GM12878 (cell line): ENCODE data around the gene AKAP11. TPM values are rescaled to one million over a fixed set of nuclear protein-coding genes. Genes with fewer than 3 reads are reported as not detected.
A peak's percentile ranks its signal among the peaks of the same experiment; 100 is the strongest.

ENCODE experiments used
- ATF3 ChIP-seq: IDR thresholded peaks from 2 replicates; pipeline ENCODE4 v1.6.1; 2011; ENCODE audit warnings: low read depth, mild to moderate bottlenecking, low read length, moderate library complexity, borderline replicate concordance; ENCODE audit errors: extremely low read depth
- CHD1 ChIP-seq: IDR thresholded peaks from 2 replicates; pipeline ENCODE4 v1.6.1; 2012; ENCODE audit warnings: low read depth, low read length, improper control_type of control experiment
- EED ChIP-seq: sonication (generic); IDR thresholded peaks from 2 replicates; pipeline ENCODE4 v1.6.1; 2016; ENCODE audit warnings: antibody characterized with exemption, low read depth
- ETV6 ChIP-seq, 2 experiments: fragments of 450-650 bp in 1 of 2; IDR thresholded peaks in 1 of 2; conservative IDR thresholded peaks in 1 of 2; 2 replicates each; pipeline ENCODE4 v1.6.1; 2014; ENCODE audit warnings: antibody characterized with exemption in 1 of 2, borderline replicate concordance in 1 of 2, low read depth in 1 of 2, mild to moderate bottlenecking in 1 of 2, moderate library complexity in 1 of 2
- HSF1 ChIP-seq: fragments of 150-350 bp; IDR thresholded peaks from 2 replicates; pipeline ENCODE4 v1.6.1; 2014; ENCODE audit warnings: mild to moderate bottlenecking, low read depth, low read length
- IKZF1 ChIP-seq: fragments of 450-650 bp; conservative IDR thresholded peaks from 2 replicates; pipeline ENCODE4 v1.6.1; 2017; ENCODE audit warnings: antibody characterized with exemption, mild to moderate bottlenecking
- IRF3 ChIP-seq: fragments of 450-650 bp; IDR thresholded peaks from 2 replicates; pipeline ENCODE4 v1.6.1; 2014; ENCODE audit warnings: mild to moderate bottlenecking
- NR2F1 ChIP-seq: fragments of 450-650 bp; conservative IDR thresholded peaks from 2 replicates; pipeline ENCODE4 v1.6.1; 2017; ENCODE audit warnings: mild to moderate bottlenecking
- PAX5 ChIP-seq: IDR thresholded peaks from 2 replicates; pipeline ENCODE4 v1.6.1; 2011; ENCODE audit warnings: low read depth, low read length, borderline replicate concordance
- POLR2AphosphoS2 ChIP-seq: IDR thresholded peaks from 2 replicates; pipeline ENCODE4 v1.6.1; 2011; ENCODE audit warnings: low read depth, mild to moderate bottlenecking, low read length, improper control_type of control experiment, moderate library complexity
- RUNX3 ChIP-seq: IDR thresholded peaks from 2 replicates; pipeline ENCODE4 v1.6.1; 2012; ENCODE audit warnings: low read length, inconsistent platforms
- SUZ12 ChIP-seq: fragments of 200-600 bp; sonication (generic); IDR thresholded peaks from one replicate; pipeline ENCODE4 v1.6.1; 2018; ENCODE audit warnings: antibody characterized with exemption, mild to moderate bottlenecking; ENCODE audit not compliant: unreplicated experiment
- TCF12 ChIP-seq: IDR thresholded peaks from 2 replicates; pipeline ENCODE4 v1.6.1; 2011; ENCODE audit warnings: low read depth, mild to moderate bottlenecking, low read length
- polyA plus RNA-seq, 11 experiments: library from polyadenylated mRNA; depleted of rRNA in 4 of 11; unstranded in 6 of 11; stranded (reverse) in 5 of 11; fragments of >200 nt; fragmentation: Nextera tagmentation in 4 of 11; fragmentation: Illumina TruSeq in 1 of 11; extraction: Ambion mirVana in 4 of 11; extraction: Trizol in 1 of 11; gene quantifications; 1 replicate in 1 of 11; 2 replicates in 10 of 11; pipeline versions ENCODE4 v1.2.1 to v1.2.3, GENCODE V29; 2011 to 2016; ENCODE audit warnings: inconsistent platforms in 2 of 11, missing spikeins in 2 of 11, low read depth in 1 of 11
- total RNA-seq, 4 experiments: library from RNA; depleted of rRNA in 3 of 4; stranded (reverse); fragments of >200 nt in 3 of 4; fragmentation: Illumina TruSeq in 1 of 4; extraction: Trizol in 1 of 4; gene quantifications; 2 replicates each; pipeline versions ENCODE4 v1.2.1 to v1.2.3, GENCODE V29; 2013 to 2021
- TF ChIP-seq, protein P1 (sequence below): IDR thresholded peaks from 2 replicates; pipeline ENCODE4 v1.6.1; 2012; ENCODE audit warnings: low read length, inconsistent platforms

The AKAP11 gene
- total and polyA plus RNA-seq, 10 of the 15 experiments (the other 5 are each of a cell fraction or from before 2014, with no cell fraction given): 4.8 to 36.8 (median 17.9) TPM

GRCh38 chr13:42334329-42334706 lies 62.4 kb downstream of the AKAP11 start (continued):
- TF ChIP-seq SUZ12: no peak
- peak in 1 of 2 experiments; percentile 29; a peak in 1 of 4 replicates for TF ChIP-seq ETV6 (conservative IDR thresholded peaks at IDR 0.05 in 1 of 2, IDR thresholded peaks at IDR 0.05 in 1 of 2; ENCODE audit: borderline replicate concordance in 1 of 2, low read depth in 1 of 2)
- no peak for TF ChIP-seq POLR2AphosphoS2
- no peak for TF ChIP-seq ATF3
- 0 out of 2 replicates have a peak, but pooled peaks have one; percentile 46 for TF ChIP-seq EED
- TF ChIP-seq PAX5: no peak
- peak; percentile 59 for TF ChIP-seq RUNX3
- TF ChIP-seq TCF12: no peak
- TF ChIP-seq, protein P1, sequence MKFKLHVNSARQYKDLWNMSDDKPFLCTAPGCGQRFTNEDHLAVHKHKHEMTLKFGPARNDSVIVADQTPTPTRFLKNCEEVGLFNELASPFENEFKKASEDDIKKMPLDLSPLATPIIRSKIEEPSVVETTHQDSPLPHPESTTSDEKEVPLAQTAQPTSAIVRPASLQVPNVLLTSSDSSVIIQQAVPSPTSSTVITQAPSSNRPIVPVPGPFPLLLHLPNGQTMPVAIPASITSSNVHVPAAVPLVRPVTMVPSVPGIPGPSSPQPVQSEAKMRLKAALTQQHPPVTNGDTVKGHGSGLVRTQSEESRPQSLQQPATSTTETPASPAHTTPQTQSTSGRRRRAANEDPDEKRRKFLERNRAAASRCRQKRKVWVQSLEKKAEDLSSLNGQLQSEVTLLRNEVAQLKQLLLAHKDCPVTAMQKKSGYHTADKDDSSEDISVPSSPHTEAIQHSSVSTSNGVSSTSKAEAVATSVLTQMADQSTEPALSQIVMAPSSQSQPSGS: no peak
- no peak for TF ChIP-seq CHD1
- TF ChIP-seq HSF1: no peak
- TF ChIP-seq IKZF1: 0 out of 2 replicates have a peak, but pooled peaks have one; percentile 20
- TF ChIP-seq NR2F1: peak; percentile 47; the same call in 1 of the 2 replicates
- no peak for TF ChIP-seq IRF3
- TF ChIP-seq, all 136 proteins: peak for 9
